ENCODE data around the gene MMP11.

MMP11 gene

DNA sequence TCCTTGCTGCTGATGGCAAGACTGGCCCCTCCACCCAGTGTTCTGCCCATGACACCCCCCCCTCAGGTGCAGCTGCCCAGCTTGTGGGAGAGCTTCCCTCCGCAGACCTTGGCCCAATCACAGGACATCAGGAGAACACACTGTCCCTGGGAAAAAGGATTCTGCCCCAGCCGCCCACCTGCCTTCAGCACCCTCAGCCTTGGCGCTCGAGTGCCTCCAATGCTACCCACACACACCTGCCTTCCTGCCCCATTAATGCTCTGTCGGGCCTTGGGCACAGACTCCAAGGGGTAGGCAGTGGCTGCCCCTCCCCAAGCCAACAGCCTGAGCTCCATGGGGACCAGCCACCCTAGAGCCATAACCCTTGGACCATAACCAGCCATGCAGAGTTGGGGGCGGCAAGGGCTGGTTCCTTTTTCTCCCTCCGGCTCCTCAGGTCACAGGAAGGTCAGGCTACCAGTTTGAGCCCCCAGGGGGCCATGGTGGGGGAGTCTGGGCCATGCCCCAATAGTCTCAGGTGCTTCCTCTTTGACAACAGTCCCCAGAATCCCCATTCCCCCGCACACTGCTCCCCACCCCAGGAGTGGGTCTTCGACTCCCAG lies 20.5 kb upstream of the MMP11 start:
- no peak overlapping the region for H3K4me3 ChIP-seq (ENCODE audit: low read depth, low read length)
- in situ Hi-C loops (cut with HindIII; ENCODE audit: low sequenced_read_pairs): no loop called here
- DNase-seq (ENCODE audit: low read depth): no peak
- TF ChIP-seq, protein P1, sequence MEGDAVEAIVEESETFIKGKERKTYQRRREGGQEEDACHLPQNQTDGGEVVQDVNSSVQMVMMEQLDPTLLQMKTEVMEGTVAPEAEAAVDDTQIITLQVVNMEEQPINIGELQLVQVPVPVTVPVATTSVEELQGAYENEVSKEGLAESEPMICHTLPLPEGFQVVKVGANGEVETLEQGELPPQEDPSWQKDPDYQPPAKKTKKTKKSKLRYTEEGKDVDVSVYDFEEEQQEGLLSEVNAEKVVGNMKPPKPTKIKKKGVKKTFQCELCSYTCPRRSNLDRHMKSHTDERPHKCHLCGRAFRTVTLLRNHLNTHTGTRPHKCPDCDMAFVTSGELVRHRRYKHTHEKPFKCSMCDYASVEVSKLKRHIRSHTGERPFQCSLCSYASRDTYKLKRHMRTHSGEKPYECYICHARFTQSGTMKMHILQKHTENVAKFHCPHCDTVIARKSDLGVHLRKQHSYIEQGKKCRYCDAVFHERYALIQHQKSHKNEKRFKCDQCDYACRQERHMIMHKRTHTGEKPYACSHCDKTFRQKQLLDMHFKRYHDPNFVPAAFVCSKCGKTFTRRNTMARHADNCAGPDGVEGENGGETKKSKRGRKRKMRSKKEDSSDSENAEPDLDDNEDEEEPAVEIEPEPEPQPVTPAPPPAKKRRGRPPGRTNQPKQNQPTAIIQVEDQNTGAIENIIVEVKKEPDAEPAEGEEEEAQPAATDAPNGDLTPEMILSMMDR (IDR thresholded peaks at IDR 0.05; ENCODE audit: low read depth, low read length, missing control alignments): no peak

DNA sequence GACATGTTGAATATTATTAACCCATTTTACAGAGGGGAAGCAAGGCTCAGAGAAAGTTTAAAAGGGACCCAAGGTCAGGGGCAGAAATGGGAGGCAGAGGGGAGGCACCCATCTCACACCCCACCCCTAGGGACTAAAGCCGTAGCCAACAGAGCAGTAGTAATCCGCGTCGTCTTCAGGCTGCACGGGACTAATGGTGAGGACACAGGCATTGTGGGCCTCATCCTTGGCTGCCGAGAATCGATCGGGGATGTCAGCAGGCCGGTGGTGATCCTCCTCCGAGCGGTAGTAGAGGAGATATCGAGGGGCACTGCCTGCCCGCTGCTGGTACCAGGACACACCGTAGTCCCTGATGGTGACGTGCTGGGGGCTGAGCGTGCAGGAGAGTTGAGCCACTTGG lies 19.9 kb upstream of the MMP11 start:
- no peak overlapping the region for H3K4me3 ChIP-seq (ENCODE audit: low read depth, low read length)
- in situ Hi-C loops (cut with HindIII; ENCODE audit: low sequenced_read_pairs): no loop called here
- TF ChIP-seq, protein P1 (IDR thresholded peaks at IDR 0.05; ENCODE audit: low read depth, low read length, missing control alignments): no peak
- no peak for DNase-seq (ENCODE audit: low read depth)

DNA sequence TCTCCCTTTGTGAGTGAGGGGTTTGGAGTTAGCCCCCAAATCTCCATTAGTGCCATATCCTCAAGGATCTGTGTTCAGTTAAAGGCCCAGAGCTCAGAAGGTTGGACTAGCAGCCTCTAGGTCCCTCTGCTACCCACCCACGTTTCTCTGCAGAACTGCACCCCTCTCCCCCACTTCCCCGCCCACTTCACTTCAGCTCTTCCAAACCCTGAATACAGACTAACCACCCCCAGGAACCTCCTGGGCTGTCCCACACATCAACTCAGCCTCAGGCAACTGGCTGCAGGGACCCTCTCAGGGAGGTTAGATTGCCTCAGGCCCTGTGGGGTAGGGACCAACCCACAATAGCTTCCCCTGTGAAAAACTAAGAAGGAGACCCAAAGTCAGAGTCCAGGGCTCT lies 19.3 kb upstream of the MMP11 start:
- no peak for DNase-seq (ENCODE audit: low read depth)
- TF ChIP-seq, protein P1 (IDR thresholded peaks at IDR 0.05; ENCODE audit: low read depth, low read length, missing control alignments): no peak
- H3K4me3 ChIP-seq (ENCODE audit: low read depth, low read length): no peak overlapping the region
- in situ Hi-C loops (cut with HindIII; ENCODE audit: low sequenced_read_pairs): no loop called here

DNA sequence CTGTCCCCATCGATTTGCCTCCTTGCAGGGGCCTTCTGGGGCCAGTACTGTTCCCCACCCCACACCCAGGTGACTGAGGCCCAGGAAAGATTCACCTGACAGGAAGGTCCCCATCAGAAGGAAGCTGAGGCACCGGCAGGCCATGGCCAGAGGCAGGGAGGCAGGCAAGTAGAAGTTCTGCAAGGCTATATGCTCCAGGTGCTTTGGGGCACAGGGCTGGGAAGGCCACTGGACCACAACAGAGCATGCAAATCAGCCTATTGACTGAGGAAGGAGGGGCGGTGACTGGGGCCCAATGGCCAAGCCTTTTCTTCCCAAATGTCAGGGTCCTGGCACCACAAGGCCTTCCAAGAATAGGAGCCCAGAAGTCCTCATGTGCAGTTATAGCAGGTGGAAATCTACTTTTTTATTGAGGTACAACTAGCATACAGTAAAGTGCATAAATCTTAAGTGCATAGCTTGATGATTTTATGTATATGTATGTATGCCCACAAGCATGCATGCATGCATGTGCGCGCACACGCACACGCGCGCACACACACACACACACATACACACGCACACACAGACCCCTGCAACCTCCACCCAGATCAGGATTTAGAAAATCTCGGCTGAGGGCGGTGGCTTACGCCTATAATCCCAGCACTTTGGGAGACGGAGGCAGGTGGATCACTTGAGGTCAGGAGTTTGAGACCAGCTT lies 18.3 kb upstream of the MMP11 start, which contains the start of gene VPREB3:
VPREB3 (minus strand) TSS at position 206 of the 700 bp plus-strand sequence; CDS start at position 144, 62 bp downstream.
- TF ChIP-seq, protein P1 (IDR thresholded peaks at IDR 0.05; ENCODE audit: low read depth, low read length, missing control alignments): no peak
- no peak within 1 kb of the TSS for H3K4me3 ChIP-seq (ENCODE audit: low read depth, low read length)
- in situ Hi-C loops (cut with HindIII; ENCODE audit: low sequenced_read_pairs): no loop called here
- DNase-seq (ENCODE audit: low read depth): no peak

DNA sequence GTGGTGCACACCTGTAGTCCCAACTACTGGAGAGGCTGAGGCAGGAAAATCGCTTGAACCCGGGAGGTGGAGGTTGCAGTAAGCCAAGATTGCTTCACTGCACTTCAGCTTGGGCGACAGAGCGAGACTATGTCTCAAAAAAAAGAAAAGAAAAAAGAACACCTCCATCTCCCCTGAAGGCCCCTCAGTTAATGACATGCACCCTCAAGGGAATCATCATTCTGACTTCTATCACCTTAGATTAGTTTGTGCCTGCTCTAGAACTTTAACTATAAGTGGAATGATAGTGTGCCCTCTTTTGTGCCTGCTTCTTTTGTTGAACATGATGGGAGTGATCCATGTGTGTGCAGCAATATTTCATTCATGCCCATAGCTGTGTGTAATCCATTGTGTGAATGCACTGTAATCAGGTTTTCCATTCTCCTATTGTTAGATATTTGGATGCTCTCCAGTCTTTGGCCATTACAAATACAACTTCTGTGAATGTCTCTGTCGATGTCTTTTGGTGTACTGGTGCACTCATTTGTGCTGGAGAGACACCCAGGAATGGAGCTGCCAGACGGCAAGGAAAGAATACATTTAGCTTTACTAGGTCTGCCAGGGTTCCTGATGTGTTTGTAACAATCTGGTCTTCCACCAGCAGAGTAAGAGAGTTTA lies 17.5 kb upstream of the MMP11 start:
- H3K4me3 ChIP-seq (ENCODE audit: low read depth, low read length): no peak overlapping the region
- in situ Hi-C loops (cut with HindIII; ENCODE audit: low sequenced_read_pairs): no loop called here
- TF ChIP-seq, protein P1 (IDR thresholded peaks at IDR 0.05; ENCODE audit: low read depth, low read length, missing control alignments): no peak
- no peak for DNase-seq (ENCODE audit: low read depth)

DNA sequence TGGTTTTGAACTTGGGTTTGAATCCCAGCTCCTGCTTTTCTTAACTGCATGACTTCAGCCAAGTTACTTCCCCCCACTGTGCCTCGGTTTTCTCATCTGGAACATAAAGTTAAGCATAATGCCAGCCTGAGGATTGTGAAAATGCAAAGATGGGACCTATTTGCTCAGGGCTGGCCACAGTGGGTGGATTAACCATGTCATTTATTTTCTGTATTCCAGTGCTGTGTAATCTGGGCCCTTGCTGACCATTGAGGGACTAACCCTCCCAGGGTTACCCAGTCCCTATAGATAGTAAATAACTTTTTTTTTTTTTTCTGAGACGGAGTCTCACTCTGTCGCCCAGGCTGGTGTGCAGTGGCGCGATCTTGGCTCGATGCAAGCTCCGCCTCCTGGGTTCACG lies 16.9 kb upstream of the MMP11 start:
- H3K4me3 ChIP-seq (ENCODE audit: low read depth, low read length): no peak overlapping the region
- TF ChIP-seq, protein P1 (IDR thresholded peaks at IDR 0.05; ENCODE audit: low read depth, low read length, missing control alignments): no peak
- in situ Hi-C loops (cut with HindIII; ENCODE audit: low sequenced_read_pairs): no loop called here
- DNase-seq (ENCODE audit: low read depth): no peak
